Measurements from ENCODE around the gene PCNX1.

PCNX1 gene

GRCh38 chr14:70926235-70926830 is 19.1 kb downstream of the PCNX1 start:
- TF ChIP-seq EZH2phosphoT487 (conservative IDR thresholded peaks at IDR 0.05; ENCODE audit: low read length): no peak
- no peak for TF ChIP-seq CTCF (IDR thresholded peaks at IDR 0.05; ENCODE audit: insufficient read depth, low read length, poor library complexity, severe bottlenecking)
- no peaks in the 10 kb centered on the region for H3F3A ChIP-seq (ENCODE audit: insufficient read depth)
- peaks cover 23% of the 10 kb centered on the region for H4K20me1 ChIP-seq (ENCODE audit: low read depth, low read length)

GRCh38 chr14:70931008-70931407 is 23.7 kb downstream of the PCNX1 start:
- 0 out of 2 replicates have a peak, but pooled peaks cover 12% of the 10 kb centered on the region for H4K20me1 ChIP-seq (ENCODE audit: low read depth, low read length)

More at GRCh38 chr14:70926235-70926830, 19.1 kb downstream of the PCNX1 start:
- peaks cover 31% of the 10 kb centered on the region for H3K79me2 ChIP-seq (ENCODE audit: insufficient read depth, low read length)
- no peak overlapping the region for H3K4me3 ChIP-seq (ENCODE audit: insufficient read depth, low read length, poor library complexity, severe bottlenecking)
- no peaks in the 10 kb centered on the region for H3K9me3 ChIP-seq (ENCODE audit: insufficient read depth, low read length)
- H3K27ac ChIP-seq (ENCODE audit: low read depth, low read length): no peak overlapping the region
- H3K27me3 ChIP-seq (ENCODE audit: low read length): no peaks in the 10 kb centered on the region
- no peaks in the 10 kb centered on the region for H3K36me3 ChIP-seq (ENCODE audit: low read length)
- H3K9me2 ChIP-seq (replicated peaks; ENCODE audit: insufficient read depth, low read length): no peaks in the 10 kb centered on the region
- H2AFZ ChIP-seq (ENCODE audit: low read depth, low read length, severe bottlenecking): no peak overlapping the region
- no peak overlapping the region for H3K9ac ChIP-seq (ENCODE audit: low read length)
- no peak overlapping the region for H3K4me2 ChIP-seq (ENCODE audit: low read depth, low read length, poor library complexity, severe bottlenecking)

GRCh38 chr14:70934084-70934483 is 26.8 kb downstream of the PCNX1 start:
- Histone ChIP-seq H3K4me2 (ENCODE audit: low read depth, low read length, poor library complexity, severe bottlenecking) (no peak overlapping the region), H3K36me3 (ENCODE audit: low read length) (no peaks in the 10 kb centered on the region), H3K27ac (ENCODE audit: low read depth, low read length) (no peak overlapping the region), H3K4me3 (ENCODE audit: insufficient read depth, low read length, poor library complexity, severe bottlenecking) (no peak overlapping the region), H3K27me3 (ENCODE audit: low read length) (no peaks in the 10 kb centered on the region), H2AFZ (ENCODE audit: low read depth, low read length, severe bottlenecking) (no peak overlapping the region), H3K9ac (ENCODE audit: low read length) (no peak overlapping the region), H3F3A (ENCODE audit: insufficient read depth) (no peaks in the 10 kb centered on the region), H3K79me2 (ENCODE audit: insufficient read depth, low read length) (peaks cover 33% of the 10 kb centered on the region), H3K9me3 (ENCODE audit: insufficient read depth, low read length) (no peaks in the 10 kb centered on the region), H3K9me2 (replicated peaks; ENCODE audit: insufficient read depth, low read length) (no peaks in the 10 kb centered on the region), H4K20me1 (ENCODE audit: low read depth, low read length) (no peaks in the 10 kb centered on the region)
- TF ChIP-seq CTCF (IDR thresholded peaks at IDR 0.05; ENCODE audit: insufficient read depth, low read length, poor library complexity, severe bottlenecking): no peak
- no peak for TF ChIP-seq EZH2phosphoT487 (conservative IDR thresholded peaks at IDR 0.05; ENCODE audit: low read length)

More at GRCh38 chr14:70931008-70931407, 23.7 kb downstream of the PCNX1 start:
- no peak for TF ChIP-seq EZH2phosphoT487 (conservative IDR thresholded peaks at IDR 0.05; ENCODE audit: low read length)
- no peak for TF ChIP-seq CTCF (IDR thresholded peaks at IDR 0.05; ENCODE audit: insufficient read depth, low read length, poor library complexity, severe bottlenecking)
- Histone ChIP-seq H2AFZ (ENCODE audit: low read depth, low read length, severe bottlenecking) (no peak overlapping the region), H3K4me3 (ENCODE audit: insufficient read depth, low read length, poor library complexity, severe bottlenecking) (no peak overlapping the region), H3K79me2 (ENCODE audit: insufficient read depth, low read length) (peaks cover 36% of the 10 kb centered on the region), H3F3A (ENCODE audit: insufficient read depth) (no peaks in the 10 kb centered on the region), H3K4me2 (ENCODE audit: low read depth, low read length, poor library complexity, severe bottlenecking) (no peak overlapping the region), H3K27ac (ENCODE audit: low read depth, low read length) (no peak overlapping the region), H3K36me3 (ENCODE audit: low read length) (no peaks in the 10 kb centered on the region), H3K9me3 (ENCODE audit: insufficient read depth, low read length) (no peaks in the 10 kb centered on the region), H3K27me3 (ENCODE audit: low read length) (no peaks in the 10 kb centered on the region), H3K9me2 (replicated peaks; ENCODE audit: insufficient read depth, low read length) (no peaks in the 10 kb centered on the region), H3K9ac (ENCODE audit: low read length) (no peak overlapping the region)

Measured in SU-DHL-6 (cell line).